ENCODE data around the gene CFTR.

The CFTR gene

DNA sequence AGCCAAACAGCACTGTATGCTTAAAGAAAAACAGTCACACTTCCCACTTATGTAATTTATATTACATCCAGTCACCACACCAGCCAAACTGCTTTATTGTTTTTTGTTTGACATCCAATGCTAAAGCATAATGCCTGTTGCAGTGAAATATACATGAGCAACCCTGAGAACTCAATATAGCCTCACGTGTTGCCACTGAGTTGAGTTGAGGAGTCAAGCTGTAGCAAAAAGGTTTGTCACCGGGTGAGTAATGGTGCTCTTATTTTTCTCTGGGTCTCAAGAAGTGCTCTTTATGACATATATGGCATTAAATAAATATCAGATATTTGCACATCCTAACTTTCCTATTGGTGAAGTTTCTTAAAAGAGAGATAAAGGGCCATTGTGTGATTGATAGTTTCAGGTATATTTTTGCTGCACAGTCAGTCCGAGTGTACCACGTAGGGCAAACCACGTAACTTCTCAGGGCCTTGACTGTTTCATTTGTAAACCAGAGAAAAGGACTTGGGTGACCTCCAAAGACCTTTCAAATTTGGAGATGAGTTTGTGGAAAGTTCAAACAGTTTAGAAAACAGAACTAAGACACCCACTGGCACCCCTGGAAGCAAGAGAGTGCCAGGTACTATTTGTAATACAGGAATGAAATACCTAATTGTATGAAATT, 168.5 kb downstream of the CFTR start:
- DNase-seq (ENCODE audit: low read depth): no peak

DNA sequence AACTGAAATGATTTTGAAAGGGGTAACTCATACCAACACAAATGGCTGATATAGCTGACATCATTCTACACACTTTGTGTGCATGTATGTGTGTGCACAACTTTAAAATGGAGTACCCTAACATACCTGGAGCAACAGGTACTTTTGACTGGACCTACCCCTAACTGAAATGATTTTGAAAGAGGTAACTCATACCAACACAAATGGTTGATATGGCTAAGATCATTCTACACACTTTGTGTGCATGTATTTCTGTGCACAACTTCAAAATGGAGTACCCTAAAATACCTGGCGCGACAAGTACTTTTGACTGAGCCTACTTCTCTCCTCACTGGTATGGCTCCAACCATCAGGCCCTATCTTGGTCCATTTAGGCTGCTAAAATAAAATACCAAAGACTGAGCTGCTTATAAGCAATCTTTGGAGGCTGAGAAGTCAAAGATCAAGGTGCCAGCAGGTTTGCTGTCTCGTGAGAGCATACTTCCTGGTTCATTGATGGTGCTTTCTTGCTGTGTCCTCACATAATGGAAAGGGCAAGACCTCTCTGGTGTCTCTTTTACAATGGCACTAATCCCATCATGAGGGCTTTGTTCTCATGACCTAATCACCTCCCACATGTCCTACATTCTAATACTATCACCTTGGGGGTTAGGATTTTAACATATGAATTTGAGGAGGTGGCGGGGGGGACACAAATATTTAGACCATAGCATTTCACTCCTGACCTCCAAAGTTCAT, 173.3 kb downstream of the CFTR start:
- no peak for DNase-seq (ENCODE audit: low read depth)

DNA sequence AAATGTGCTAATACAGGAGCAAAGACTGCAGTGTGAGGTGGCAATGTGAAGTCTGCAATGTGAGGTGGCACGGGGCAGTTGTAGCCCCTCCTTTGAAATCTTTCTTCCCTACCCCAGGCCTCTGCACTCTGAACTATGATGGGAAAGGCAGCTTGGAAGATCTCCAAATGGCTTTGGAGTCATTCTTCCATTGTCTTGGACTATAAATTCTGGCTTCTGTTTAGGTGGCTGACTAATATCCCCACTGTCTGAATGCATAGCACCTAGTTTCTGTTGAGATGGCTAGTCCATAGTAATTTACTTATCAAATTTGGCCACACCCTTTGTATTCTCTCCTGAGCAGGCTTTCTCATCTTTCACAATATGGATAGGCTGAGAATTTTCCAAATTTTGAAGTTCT, 175.0 kb downstream of the CFTR start:
- no peak for DNase-seq (ENCODE audit: low read depth)

DNA sequence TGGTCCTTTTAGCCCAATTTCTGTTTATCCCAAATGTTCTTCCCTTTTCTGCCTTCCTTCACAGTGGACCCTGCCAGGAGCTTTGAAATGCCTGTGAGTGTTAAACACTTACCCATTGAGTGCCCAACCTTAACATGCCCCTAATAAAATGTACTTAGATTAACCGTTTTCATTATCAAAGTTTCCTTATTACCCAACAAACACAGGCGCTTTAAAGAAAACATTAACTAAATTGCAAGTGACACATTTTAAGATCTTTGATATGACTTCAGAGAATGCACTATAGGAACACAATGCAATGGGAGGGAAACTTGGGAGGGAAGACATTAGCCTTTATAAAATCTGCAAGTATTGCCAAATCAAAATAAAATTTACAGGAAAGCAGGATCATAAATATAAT, 177.0 kb downstream of the CFTR start:
- DNase-seq (ENCODE audit: low read depth): no peak

DNA sequence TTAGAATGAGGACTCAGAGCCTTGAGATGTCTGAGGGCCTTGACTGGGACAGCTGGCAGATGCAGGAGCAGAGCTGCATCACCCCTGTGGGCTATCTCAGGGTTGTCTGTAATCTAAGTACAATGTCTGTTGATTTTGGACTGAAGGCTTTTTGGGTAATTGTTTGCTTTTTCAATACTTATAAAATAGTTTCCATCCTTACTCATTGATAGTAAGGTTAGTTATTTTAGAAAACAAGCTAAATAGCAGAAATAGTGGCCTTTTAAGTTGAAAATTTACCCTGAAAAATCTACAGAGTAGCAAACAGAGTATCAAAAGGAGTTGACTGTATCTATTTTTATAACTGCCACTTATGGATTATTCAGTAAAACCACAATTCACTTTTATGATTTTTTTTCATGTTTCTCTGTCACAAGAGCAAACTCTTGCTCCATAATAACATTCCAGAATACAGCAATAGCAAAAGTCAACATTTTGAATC, 179.7 kb downstream of the CFTR start:
- DNase-seq (ENCODE audit: low read depth): no peak

DNA sequence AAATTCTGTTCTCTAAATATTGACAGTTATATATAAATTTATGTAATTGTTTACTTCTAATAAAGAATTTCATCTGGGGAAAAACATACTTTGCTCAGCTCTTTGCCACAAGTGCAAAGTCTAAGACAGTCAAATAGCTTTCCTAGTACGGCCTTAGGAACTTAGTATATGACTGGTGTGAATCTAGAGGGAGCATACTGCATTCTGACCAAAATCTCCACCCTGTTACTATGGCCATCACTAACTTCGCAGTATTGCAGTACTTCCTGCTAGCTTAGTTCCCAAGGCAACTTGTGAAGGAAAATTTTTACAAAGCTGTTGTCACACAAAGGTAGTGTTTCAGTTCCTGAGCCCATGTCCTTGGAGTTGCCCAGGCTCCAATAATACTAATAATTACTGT, 181.5 kb downstream of the CFTR start:
- no peak for DNase-seq (ENCODE audit: low read depth)

DNA sequence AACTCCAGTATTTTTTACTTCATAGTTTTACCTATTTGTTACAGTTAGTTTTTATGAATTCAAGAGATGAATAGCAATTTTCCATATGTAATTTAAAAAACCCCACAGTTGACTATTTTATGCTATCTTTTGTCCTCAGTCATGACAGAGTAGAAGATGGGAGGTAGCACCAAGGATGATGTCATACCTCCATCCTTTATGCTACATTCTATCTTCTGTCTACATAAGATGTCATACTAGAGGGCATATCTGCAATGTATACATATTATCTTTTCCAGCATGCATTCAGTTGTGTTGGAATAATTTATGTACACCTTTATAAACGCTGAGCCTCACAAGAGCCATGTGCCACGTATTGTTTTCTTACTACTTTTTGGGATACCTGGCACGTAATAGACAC, 184.2 kb downstream of the CFTR start:
- no peak for DNase-seq (ENCODE audit: low read depth)

DNA sequence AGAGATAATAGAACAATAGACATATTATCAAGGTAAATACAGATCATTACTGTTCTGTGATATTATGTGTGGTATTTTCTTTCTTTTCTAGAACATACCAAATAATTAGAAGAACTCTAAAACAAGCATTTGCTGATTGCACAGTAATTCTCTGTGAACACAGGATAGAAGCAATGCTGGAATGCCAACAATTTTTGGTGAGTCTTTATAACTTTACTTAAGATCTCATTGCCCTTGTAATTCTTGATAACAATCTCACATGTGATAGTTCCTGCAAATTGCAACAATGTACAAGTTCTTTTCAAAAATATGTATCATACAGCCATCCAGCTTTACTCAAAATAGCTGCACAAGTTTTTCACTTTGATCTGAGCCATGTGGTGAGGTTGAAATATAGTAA, 185.5 kb downstream of the CFTR start:
- DNase-seq (ENCODE audit: low read depth): no peak

DNA sequence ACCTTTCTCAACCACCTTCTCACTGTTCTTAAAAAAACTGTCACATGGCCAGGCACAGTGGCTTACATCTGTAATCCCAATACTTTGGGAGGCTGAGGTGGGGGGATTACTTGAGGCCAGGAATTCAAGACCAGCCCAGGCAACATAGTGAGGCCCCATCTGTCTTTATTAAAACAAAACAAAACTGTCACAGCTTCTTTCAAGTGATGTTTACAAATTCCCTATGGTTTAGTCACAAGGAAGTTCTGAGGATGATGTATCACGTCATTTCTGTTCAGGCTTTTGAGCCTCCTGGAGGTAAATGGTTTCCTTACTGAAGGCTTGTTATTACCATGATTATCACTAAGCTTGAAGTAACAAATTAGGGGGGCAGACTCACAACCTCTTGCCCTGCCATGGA, 186.2 kb downstream of the CFTR start:
- no peak for DNase-seq (ENCODE audit: low read depth)

DNA sequence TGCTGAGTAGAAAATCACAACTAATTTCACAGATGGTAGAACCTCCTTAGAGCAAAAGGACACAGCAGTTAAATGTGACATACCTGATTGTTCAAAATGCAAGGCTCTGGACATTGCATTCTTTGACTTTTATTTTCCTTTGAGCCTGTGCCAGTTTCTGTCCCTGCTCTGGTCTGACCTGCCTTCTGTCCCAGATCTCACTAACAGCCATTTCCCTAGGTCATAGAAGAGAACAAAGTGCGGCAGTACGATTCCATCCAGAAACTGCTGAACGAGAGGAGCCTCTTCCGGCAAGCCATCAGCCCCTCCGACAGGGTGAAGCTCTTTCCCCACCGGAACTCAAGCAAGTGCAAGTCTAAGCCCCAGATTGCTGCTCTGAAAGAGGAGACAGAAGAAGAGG, 186.9 kb downstream of the CFTR start:
- DNase-seq (ENCODE audit: low read depth): no peak

DNA sequence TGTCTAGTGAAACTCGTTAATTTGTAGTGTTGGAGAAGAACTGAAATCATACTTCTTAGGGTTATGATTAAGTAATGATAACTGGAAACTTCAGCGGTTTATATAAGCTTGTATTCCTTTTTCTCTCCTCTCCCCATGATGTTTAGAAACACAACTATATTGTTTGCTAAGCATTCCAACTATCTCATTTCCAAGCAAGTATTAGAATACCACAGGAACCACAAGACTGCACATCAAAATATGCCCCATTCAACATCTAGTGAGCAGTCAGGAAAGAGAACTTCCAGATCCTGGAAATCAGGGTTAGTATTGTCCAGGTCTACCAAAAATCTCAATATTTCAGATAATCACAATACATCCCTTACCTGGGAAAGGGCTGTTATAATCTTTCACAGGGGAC, 187.6 kb downstream of the CFTR start:
- DNase-seq (ENCODE audit: low read depth): no peak

DNA sequence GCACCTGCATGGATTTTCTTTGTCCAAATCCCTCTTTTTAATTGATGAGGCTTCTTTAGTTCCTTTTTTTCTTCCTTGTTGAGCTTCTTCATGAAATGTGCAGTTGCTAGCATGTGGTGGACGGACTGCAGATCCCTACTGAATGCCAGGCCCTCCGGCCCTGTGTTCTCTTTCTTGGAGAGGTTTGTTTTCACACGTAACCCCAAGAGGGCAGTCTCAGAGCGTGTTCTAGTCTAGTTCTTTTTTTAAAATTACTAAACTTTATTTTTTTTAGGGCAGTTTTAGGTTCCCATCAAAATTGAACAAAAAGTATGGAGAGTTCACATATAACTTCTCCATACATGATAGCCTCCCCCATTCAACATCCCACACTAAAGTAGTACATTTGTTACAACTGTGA, 190.0 kb downstream of the CFTR start:
- DNase-seq (ENCODE audit: low read depth): no peak

DNA sequence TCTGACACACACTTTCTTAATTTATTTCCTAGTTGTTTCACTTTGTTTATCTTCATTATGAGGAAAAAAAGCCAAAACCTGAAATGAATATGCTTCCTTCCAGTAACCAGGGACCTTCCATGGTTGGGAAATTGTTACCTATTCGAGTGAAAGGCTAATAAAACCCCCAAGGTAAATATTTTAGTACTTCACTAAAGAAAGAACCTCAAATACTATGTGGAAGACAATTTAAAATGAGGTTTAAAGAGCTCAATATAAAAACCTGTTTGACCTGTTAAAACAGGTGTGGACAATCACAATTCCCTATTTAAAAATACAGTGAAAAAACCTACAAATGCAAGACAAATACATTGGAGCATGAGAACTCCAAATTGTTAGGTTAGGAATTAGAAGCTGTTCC, 192.6 kb downstream of the CFTR start:
- DNase-seq (ENCODE audit: low read depth): no peak

DNA sequence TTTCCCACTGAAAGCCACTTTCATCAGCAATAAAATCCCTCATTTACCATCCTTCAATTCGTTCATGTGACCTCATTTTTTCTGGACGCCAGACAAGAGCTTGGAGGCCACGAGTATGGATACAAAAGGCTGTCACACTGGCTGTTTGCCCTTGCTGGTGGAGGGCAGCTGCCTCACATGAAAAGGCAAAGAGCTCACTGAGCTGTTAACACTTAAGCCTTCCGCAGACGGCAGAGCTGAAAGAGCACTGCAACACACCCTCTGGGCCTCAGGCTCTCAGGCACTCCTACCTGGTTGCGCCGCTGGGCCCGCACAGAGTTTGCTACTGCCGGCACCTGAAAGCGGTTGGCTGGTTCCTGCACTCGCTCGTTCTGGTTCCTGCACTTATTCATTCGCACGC, 193.5 kb downstream of the CFTR start:
- DNase-seq (ENCODE audit: low read depth): no peak

DNA sequence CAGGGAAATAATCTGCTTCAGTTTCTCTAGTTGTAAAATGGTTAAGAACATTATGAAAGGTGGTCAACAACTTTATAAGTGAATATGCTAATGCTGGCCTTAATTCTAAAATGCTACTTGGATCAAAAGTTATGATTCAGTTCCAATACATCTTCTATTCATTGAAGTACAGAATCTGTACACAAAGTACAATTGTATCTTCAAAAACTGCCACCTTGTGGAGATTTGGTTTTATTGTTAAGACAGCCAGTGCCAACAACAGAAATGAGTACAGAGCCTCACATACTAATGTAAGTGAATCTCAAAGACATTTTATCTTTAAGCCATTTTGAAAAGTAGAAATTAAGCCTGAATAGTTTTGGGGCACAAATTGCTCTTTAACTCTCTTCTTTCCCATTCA, 194.0 kb downstream of the CFTR start:
- no peak for DNase-seq (ENCODE audit: low read depth)

DNA sequence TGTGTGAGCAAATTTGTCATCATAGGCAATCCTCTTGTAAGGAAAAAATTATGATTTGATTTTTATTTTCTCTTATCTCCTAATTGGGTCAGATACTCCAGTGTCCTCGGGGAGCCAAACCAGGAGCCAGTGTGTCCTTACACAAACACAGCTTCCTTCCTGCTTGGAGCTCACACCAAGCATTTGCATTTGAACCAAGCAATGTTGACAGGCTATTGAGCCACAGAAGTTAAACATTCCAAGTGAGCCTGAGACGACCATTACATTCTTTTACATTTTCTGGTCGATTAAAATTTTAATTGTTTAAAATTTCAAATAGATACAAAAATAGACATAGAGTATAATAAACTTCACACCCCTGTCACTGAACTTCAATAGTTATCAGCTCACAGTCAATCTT, 194.8 kb downstream of the CFTR start:
- DNase-seq (ENCODE audit: low read depth): no peak

DNA sequence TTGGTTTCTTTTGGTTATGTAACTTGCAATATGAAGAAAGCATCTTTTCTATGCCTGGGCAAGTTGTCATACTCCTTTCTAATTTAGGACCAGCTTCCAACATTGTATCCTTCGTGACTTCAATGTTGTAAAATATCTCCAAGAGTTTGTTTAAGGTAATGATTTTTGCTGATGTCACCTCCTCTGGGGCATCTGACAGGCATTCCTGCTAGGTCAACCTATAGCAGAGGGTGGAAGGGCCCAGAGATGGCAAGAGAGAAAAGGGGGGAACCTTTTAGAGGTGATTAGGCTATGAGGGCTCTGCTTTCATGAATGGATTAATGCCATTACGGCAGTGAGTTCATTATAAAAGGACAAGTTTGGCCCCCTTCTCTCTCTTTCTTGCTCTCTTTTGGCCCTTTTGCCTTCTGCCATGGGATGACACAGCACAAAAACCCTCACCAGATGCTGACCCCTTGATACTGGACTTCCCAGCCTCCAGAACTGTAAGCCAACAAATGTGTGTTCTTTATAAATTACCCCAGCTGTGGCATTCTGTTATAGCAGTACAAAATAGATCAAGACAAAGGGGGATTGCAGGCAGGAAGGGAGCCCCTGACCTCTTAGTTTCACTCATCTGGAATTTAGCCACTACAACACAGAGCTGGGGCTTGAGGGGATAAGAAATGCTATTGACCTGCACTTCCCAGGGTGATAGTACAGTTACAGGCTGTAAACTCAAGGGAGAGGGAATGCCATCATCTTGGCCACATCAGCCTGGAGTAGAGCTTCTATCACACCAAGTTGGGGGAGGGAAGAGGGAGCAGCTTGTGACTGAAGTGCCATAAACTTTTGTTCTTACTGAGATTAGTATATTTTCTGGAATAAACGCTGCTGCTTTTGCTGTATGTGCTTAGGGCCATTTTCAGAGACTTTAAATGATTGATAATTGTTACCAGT, 195.9 kb downstream of the CFTR start:
- DNase-seq (ENCODE audit: low read depth): no peak

DNA sequence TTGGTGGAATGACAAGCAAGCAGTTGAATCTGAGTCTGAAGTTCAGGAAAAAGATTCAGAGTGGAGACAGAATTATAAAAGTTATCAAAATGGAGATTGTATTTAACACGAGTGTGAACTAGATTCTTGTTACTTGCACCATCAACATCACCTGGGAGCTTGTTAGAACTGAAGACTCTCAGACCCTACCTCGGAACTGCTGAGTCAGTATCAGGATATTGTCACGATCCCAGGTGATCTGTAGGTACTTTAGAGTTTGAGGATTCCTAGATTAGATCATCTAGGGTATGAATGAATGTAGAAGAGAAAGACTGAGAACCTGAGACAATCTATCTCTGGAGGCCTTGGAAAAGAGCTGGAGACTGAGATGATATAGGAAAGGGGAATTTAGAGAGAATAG, 199.3 kb downstream of the CFTR start:
- no peak for DNase-seq (ENCODE audit: low read depth)

DNA sequence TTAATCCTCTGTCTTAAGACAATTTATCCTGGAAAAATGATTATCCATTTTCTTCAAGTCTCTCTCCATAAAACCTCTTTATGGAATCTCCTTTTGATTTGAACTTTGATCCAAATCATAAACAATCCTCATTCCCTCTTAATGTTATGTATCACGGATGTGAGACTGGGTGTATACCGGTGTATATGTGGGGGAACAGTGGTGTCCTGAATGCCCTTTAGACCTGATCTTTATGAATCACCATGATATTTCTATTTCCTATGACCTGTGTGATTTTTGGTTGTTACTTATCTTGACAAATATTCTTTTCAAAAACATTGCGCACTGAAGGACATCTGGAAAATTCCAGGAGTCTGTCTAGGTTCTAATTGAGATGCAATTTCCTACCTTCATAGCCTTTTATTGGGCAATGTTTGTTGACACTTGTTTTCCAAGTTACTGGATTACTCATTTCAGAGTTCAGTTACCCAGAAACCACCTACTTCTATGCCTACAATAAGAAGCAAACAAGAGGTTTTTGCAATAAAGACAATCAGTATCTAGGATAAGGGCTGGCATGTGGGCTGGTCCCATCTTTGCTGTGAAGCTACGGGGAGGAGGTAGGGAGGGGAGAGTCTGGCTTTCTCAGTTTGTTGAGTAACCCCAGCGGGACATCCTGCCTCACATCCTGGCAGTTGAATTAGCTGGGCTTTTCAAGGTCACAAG, 203.0 kb downstream of the CFTR start:
- no peak for DNase-seq (ENCODE audit: low read depth)

DNA sequence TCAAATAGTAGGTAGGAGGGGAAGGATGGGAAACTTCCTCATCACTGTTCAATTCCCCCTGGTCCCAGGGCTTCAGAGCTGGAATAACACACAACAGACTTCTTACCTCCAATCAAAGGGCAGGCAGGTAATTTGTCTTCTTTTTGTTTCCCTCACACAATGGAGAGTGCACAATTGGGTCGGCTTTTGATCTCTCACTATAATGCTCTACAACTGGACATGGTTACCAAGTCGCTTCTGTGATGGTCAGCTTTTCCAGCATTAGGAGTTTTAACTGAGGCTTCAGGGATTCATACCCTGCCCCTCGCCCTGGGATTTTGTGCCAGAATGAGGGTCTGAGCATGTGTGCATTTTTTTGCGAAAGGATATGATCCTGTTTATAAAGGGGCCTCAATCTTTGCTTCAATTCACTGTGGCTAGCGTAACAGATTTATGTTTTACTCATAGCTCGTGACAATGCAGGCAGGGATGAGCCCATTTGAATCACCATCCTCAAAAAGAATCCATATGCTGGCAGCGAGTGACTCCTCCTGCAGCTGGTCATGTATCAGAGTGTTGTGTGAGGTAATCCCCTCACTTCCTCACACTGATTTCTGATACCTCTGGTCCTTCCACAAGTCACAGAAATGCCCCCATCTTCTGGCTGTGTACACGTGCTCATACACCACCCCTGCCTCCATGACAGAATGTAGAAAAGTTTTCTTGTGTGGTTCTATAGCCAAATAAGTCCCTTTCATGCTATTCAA, 203.8 kb downstream of the CFTR start:
- DNase-seq (ENCODE audit: low read depth): no peak

DNA sequence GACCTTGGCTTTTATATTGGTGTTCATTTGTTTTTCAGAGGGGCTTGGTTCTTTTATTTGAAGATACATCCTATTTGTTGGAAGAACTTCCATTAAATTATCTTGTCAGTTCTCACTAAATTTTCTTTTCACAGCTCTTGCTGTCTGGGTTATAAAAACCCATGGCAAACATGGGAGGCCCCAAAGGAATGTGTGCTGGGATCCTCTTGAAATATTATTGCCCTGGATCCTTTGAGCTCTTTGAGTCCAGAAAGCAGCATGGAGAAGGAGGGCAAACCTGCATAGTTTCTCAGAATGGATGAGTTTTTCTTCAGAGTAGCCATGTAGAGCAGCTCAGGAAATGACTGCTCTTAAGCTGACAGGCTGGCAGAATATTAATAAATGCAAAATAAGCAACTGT, 206.0 kb downstream of the CFTR start:
- no peak for DNase-seq (ENCODE audit: low read depth)

Measured in CMK (cell line).